ENCODE data around the gene CPED1. TPM values are rescaled to one million over a fixed set of nuclear protein-coding genes. Genes with fewer than 3 reads are reported as not detected.
A peak's percentile ranks its signal among the peaks of the same experiment; 100 is the strongest.

The CPED1 gene
- total RNA-seq, 1 experiment from 2014 or later = 0.13 TPM

DNA sequence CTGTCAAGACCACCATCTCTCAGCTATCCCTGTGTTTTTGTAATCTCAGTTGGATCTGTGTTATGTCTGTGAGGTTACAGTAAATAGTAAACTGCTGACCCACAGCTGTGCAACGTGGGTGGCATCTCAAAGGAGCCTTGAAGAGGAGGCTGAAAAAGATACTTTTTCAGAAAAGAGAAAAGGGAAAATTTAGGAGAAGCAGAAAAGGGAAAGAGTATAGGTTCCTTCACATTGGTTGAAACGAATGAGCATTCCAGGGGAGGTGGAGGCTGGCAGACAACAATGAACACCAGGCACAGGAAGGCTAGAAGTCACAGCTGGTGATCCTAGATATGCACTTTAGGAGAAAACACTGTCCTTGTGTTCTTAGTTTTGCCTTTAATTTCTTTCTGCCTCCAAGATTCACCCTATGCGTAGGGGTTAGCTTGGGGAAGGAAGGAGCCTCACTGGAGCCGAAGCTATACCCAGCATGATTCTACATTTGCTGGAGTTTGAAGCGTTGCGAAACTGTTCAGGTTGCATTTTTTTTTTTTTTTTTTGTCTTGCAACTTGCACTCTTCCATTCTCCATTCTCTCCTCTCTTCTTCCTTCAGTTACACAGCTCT is 18.3 kb downstream of the CPED1 start:
- H3K27me3 Mint-ChIP-seq (ENCODE audit: low read depth) = no peaks in the 10 kb centered on the region
- H2AFZ ChIP-seq (ENCODE audit: low read length) = peak overlapping the region; percentile 87
- H2AK5ac ChIP-seq (ENCODE audit: insufficient read length, low read length) = no peak overlapping the region
- no peaks in the 10 kb centered on the region for H3K79me2 ChIP-seq (ENCODE audit: insufficient read depth, low read length)
- no peak overlapping the region for H3K23ac ChIP-seq (ENCODE audit: insufficient read length, low read depth, low read length)
- H4K91ac ChIP-seq (ENCODE audit: insufficient read length, low read depth, low read length) = no peak overlapping the region
- no peak overlapping the region for H2BK120ac ChIP-seq (ENCODE audit: low read depth, low read length, poor library complexity, severe bottlenecking)
- H3K27me3 ChIP-seq (ENCODE audit: insufficient read depth, low read length) = no peaks in the 10 kb centered on the region
- no peak overlapping the region for H3K18ac ChIP-seq (ENCODE audit: insufficient read length, low read depth, low read length)
- H3K36me3 Mint-ChIP-seq (ENCODE audit: insufficient read depth in 1 of 3, low read depth in 3 of 3) = no peaks in the 10 kb centered on the region
- H3K9ac ChIP-seq (ENCODE audit: extremely low read depth, insufficient read length, low read length) = no peak overlapping the region
- H3T11ph ChIP-seq (ENCODE audit: low read length) = no peak overlapping the region
- no peak overlapping the region for H3K14ac ChIP-seq (ENCODE audit: insufficient read depth, low read length)
- H2BK5ac ChIP-seq (ENCODE audit: insufficient read length, low read length) = no peak overlapping the region
- no peak overlapping the region for H3K4me2 ChIP-seq (ENCODE audit: insufficient read depth, insufficient read length, low read length)
- H3K27ac ChIP-seq (ENCODE audit: insufficient read length, low read depth, low read length) = no peak overlapping the region
- WGBS (ENCODE audit: extremely low coverage, insufficient read length, low lambda C conversion rate) = no CpG with 5 or more reads among the region's 6 CpGs
- H3K27ac Mint-ChIP-seq = 0 out of 7 replicates have a peak overlapping the region, but pooled peaks of 1 of the 3 experiments have one; percentile 56
- H3K23me2 ChIP-seq (ENCODE audit: insufficient read length, low read depth, low read length, poor library complexity, severe bottlenecking) = no peaks in the 10 kb centered on the region
- H3K9me3 ChIP-seq (ENCODE audit: control insufficient read depth, low read depth, low read length) = no peaks in the 10 kb centered on the region
- H2BK12ac ChIP-seq (ENCODE audit: insufficient read length, low read depth, low read length) = no peak overlapping the region
- no peaks in the 10 kb centered on the region; a peak in 1 of 5 replicates for H3K9me3 Mint-ChIP-seq
- H4K8ac ChIP-seq (replicated peaks; ENCODE audit: insufficient read length, low read depth, low read length) = no peak overlapping the region
- H2BK15ac ChIP-seq (ENCODE audit: low read depth, low read length) = no peak overlapping the region
- DNase-seq = no peak
- no peak overlapping the region for H2BK20ac ChIP-seq (ENCODE audit: low read depth, low read length, poor library complexity, severe bottlenecking)
- no peaks in the 10 kb centered on the region for H4K20me1 ChIP-seq (ENCODE audit: control insufficient read depth, insufficient read depth, insufficient read length)
- H3K4me1 ChIP-seq (ENCODE audit: insufficient read depth, low read length) = peaks cover 2% of the 10 kb centered on the region; the same call in 1 of the 2 replicates
- no peak overlapping the region for H4K5ac ChIP-seq (ENCODE audit: insufficient read length, low read depth, low read length)
- no peak for TF ChIP-seq CTCF (conservative IDR thresholded peaks at IDR 0.05)
- H3K56ac ChIP-seq (ENCODE audit: insufficient read length, low read depth, low read length) = no peak overlapping the region
- H3K4me3 Mint-ChIP-seq = no peak overlapping the region
- peaks cover 19 to 20% of the 10 kb centered on the region in 2 experiments for H3K4me1 Mint-ChIP-seq
- no peaks in the 10 kb centered on the region for H3K79me1 ChIP-seq (ENCODE audit: insufficient read depth, low read depth, low read length, poor library complexity, severe bottlenecking)
- no peak overlapping the region for H3K4ac ChIP-seq (ENCODE audit: low read depth, low read length)

All from H9 (cell line).